IgD-negative memory B cell (primary cell): ENCODE measurements around the gene PRKG2. TPM values are rescaled to one million over a fixed set of nuclear protein-coding genes. Genes with fewer than 3 reads are reported as not detected.
"Not testable (repeated sequence)": the region's sequence is repeated elsewhere in the genome, so short reads cannot be mapped to it uniquely, and the experiment has no call there.

Experiments used
- H3K27ac Mint-ChIP-seq, 3 donors: one replicate each; pipeline ENCODE4 v1.8.0; 2020 to 2022; ENCODE audit warnings: mild to moderate bottlenecking in 3 of 3, mixed read lengths in 3 of 3, moderate library complexity in 1 of 3
- H3K27me3 Mint-ChIP-seq: one replicate; pipeline ENCODE4 v1.8.0; 2021; ENCODE audit warnings: mixed read lengths
- H3K36me3 Mint-ChIP-seq: one replicate; pipeline ENCODE4 v1.8.0; 2020; ENCODE audit warnings: mild to moderate bottlenecking, mixed read lengths
- H3K4me1 Mint-ChIP-seq, 3 donors: one replicate each; pipeline ENCODE4 v1.8.0; 2020 to 2022; ENCODE audit warnings: mixed read lengths in 3 of 3, mild to moderate bottlenecking in 1 of 3
- H3K4me3 Mint-ChIP-seq, 4 donors: one replicate each; pipeline ENCODE4 v1.8.0; 2020 to 2022; ENCODE audit warnings: mild to moderate bottlenecking in 4 of 4, mixed read lengths in 4 of 4, moderate library complexity in 3 of 4
- H3K9me3 Mint-ChIP-seq, 3 donors: one replicate each; pipeline ENCODE4 v1.8.0; 2020 to 2021; ENCODE audit warnings: mixed read lengths in 3 of 3, mild to moderate bottlenecking in 1 of 3
- polyA plus RNA-seq: library from polyadenylated mRNA; unstranded; fragments of 300-500 nt; fragmentation: Illumina TruSeq; gene quantifications from one replicate; pipeline ENCODE4 v1.2.3, GENCODE V29; 2021

PRKG2 gene
- polyA plus RNA-seq, 1 donor from 2014 or later, result 0.99 TPM

- H3K9me3 Mint-ChIP-seq, result peaks cover 0 to 2% (median 0%) of the 10 kb centered on the region in 3 donors
Observed at GRCh38 chr4:81197864-81198524, 17.0 kb downstream of the PRKG2 start.

GRCh38 chr4:81196126-81196650 is 18.8 kb downstream of the PRKG2 start:
- no peaks in the 10 kb centered on the region for H3K36me3 Mint-ChIP-seq
- H3K4me1 Mint-ChIP-seq, result no peaks in the 10 kb centered on the region
- H3K27me3 Mint-ChIP-seq, result no peaks in the 10 kb centered on the region
- H3K9me3 Mint-ChIP-seq, result peaks cover 0 to 2% (median 0%) of the 10 kb centered on the region in 3 donors
- no peak overlapping the region for H3K4me3 Mint-ChIP-seq
- H3K27ac Mint-ChIP-seq, result no peak overlapping the region

More at GRCh38 chr4:81197864-81198524, 17.0 kb downstream of the PRKG2 start:
- Mint-ChIP-seq H3K4me3 (no peak overlapping the region), H3K27me3 (no peaks in the 10 kb centered on the region), H3K36me3 (no peaks in the 10 kb centered on the region), H3K4me1 (no peaks in the 10 kb centered on the region), H3K27ac (no peak overlapping the region)

GRCh38 chr4:81195475-81195874 is 19.5 kb downstream of the PRKG2 start:
- Mint-ChIP-seq H3K4me3 (no peak overlapping the region), H3K9me3 (peaks cover 0 to 7% (median 0%) of the 10 kb centered on the region in 3 donors), H3K27me3 (no peaks in the 10 kb centered on the region), H3K4me1 (no peaks in the 10 kb centered on the region), H3K36me3 (no peaks in the 10 kb centered on the region), H3K27ac (no peak overlapping the region)

GRCh38 chr4:81194286-81194685 is 20.7 kb downstream of the PRKG2 start:
- Mint-ChIP-seq H3K36me3 (no peaks in the 10 kb centered on the region), H3K4me1 (no peaks in the 10 kb centered on the region), H3K27ac (no peak overlapping the region), H3K4me3 (no peak overlapping the region), H3K27me3 (no peaks in the 10 kb centered on the region), H3K9me3 (peaks cover 0 to 7% (median 0%) of the 10 kb centered on the region in 3 donors)

- H3K27ac Mint-ChIP-seq, result no peak overlapping the region
- peaks cover 8% of the 10 kb centered on the region for H3K27me3 Mint-ChIP-seq
- peaks cover 0 to 4% (median 0%) of the 10 kb centered on the region in 3 donors for H3K9me3 Mint-ChIP-seq
- H3K4me3 Mint-ChIP-seq, result no peak overlapping the region
- no peaks in the 10 kb centered on the region for H3K4me1 Mint-ChIP-seq
- peaks cover 6% of the 10 kb centered on the region for H3K36me3 Mint-ChIP-seq
Observed at GRCh38 chr4:81180916-81181315, 34.1 kb downstream of the PRKG2 start.

GRCh38 chr4:81179326-81179725 is 35.7 kb downstream of the PRKG2 start:
- peaks cover 0 to 3% (median 0%) of the 10 kb centered on the region in 3 donors for H3K9me3 Mint-ChIP-seq
- H3K4me3 Mint-ChIP-seq, result no peak overlapping the region
- no peak overlapping the region for H3K27ac Mint-ChIP-seq
- peaks cover 6% of the 10 kb centered on the region for H3K27me3 Mint-ChIP-seq
- peaks cover 6% of the 10 kb centered on the region for H3K36me3 Mint-ChIP-seq
- H3K4me1 Mint-ChIP-seq, result no peaks in the 10 kb centered on the region

- Mint-ChIP-seq H3K27ac (no peak overlapping the region), H3K4me3 (no peak overlapping the region), H3K27me3 (peaks cover 6% of the 10 kb centered on the region), H3K4me1 (no peaks in the 10 kb centered on the region), H3K36me3 (peaks cover 3% of the 10 kb centered on the region), H3K9me3 (peaks cover 0 to 3% (median 0%) of the 10 kb centered on the region in 3 donors)
Observed at GRCh38 chr4:81173213-81173612, 41.8 kb downstream of the PRKG2 start.

GRCh38 chr4:81166458-81167160 is 48.4 kb downstream of the PRKG2 start:
- no peak overlapping the region for H3K4me3 Mint-ChIP-seq
- no peaks in the 10 kb centered on the region for H3K36me3 Mint-ChIP-seq
- peaks cover 4% of the 10 kb centered on the region for H3K27me3 Mint-ChIP-seq
- H3K4me1 Mint-ChIP-seq, result no peaks in the 10 kb centered on the region
- H3K9me3 Mint-ChIP-seq, result peaks cover 0 to 2% (median 0%) of the 10 kb centered on the region in 3 donors
- no peak overlapping the region for H3K27ac Mint-ChIP-seq

- Mint-ChIP-seq H3K27ac (no peak overlapping the region), H3K4me3 (no peak overlapping the region), H3K9me3 (no peaks in the 10 kb centered on the region), H3K27me3 (peaks cover 3% of the 10 kb centered on the region), H3K36me3 (no peaks in the 10 kb centered on the region), H3K4me1 (no peaks in the 10 kb centered on the region)
Observed at GRCh38 chr4:81165861-81166430, 49.1 kb downstream of the PRKG2 start.

GRCh38 chr4:81164623-81165416 is 50.2 kb downstream of the PRKG2 start:
- Mint-ChIP-seq H3K36me3 (no peaks in the 10 kb centered on the region), H3K27me3 (peaks cover 3% of the 10 kb centered on the region), H3K9me3 (no peaks in the 10 kb centered on the region), H3K27ac (no peak overlapping the region), H3K4me3 (no peak overlapping the region), H3K4me1 (no peaks in the 10 kb centered on the region)

- Mint-ChIP-seq H3K4me1 (no peaks in the 10 kb centered on the region), H3K36me3 (no peaks in the 10 kb centered on the region), H3K9me3 (no peaks in the 10 kb centered on the region), H3K27ac (no peak overlapping the region), H3K27me3 (no peaks in the 10 kb centered on the region), H3K4me3 (no peak overlapping the region)
Observed at GRCh38 chr4:81164126-81164525, 50.9 kb downstream of the PRKG2 start.

GRCh38 chr4:81162752-81163458 is 52.1 kb downstream of the PRKG2 start:
- Mint-ChIP-seq H3K4me3 (no peak overlapping the region), H3K9me3 (no peaks in the 10 kb centered on the region), H3K4me1 (no peaks in the 10 kb centered on the region), H3K27ac (no peak overlapping the region), H3K27me3 (no peaks in the 10 kb centered on the region), H3K36me3 (no peaks in the 10 kb centered on the region)

- H3K9me3 Mint-ChIP-seq, result not testable (repeated sequence)
Observed at GRCh38 chr4:81153714-81154323, 61.2 kb downstream of the PRKG2 start.

More at GRCh38 chr4:81153714-81154323, 61.2 kb downstream of the PRKG2 start:
- peak overlapping the region; percentile 15 to 98 (median 46) for H3K27ac Mint-ChIP-seq
- not testable (repeated sequence) for H3K4me1 Mint-ChIP-seq, H3K27me3 Mint-ChIP-seq, H3K36me3 Mint-ChIP-seq
- H3K4me3 Mint-ChIP-seq, result peak overlapping the region; percentile 78 to 93 (median 84)
